GM18517 (cell line): ENCODE data around the gene DACH1.

Experiments used
- ATAC-seq: cut with Tn5 transposase; IDR thresholded peaks from one replicate; pipeline ENCODE4 v1.9.1; 2021; ENCODE audit warnings: mild to moderate bottlenecking, moderate library complexity; ENCODE audit not compliant: unreplicated experiment

The DACH1 gene

GRCh38 chr13:71714802-71715375 lies 152.1 kb downstream of the DACH1 start:
- no peak for ATAC-seq

- no peak for ATAC-seq
Observed at GRCh38 chr13:71712988-71713653, 153.9 kb downstream of the DACH1 start.

GRCh38 chr13:71704656-71705055 lies 162.3 kb downstream of the DACH1 start:
- ATAC-seq, result no peak

- ATAC-seq, result no peak
Observed at GRCh38 chr13:71703138-71703537, 163.9 kb downstream of the DACH1 start.

GRCh38 chr13:71702253-71702652 lies 164.8 kb downstream of the DACH1 start:
- ATAC-seq, result no peak

- ATAC-seq, result no peak
Observed at GRCh38 chr13:71701741-71702140, 165.3 kb downstream of the DACH1 start.

- no peak for ATAC-seq
Observed at GRCh38 chr13:71699342-71699741, 167.7 kb downstream of the DACH1 start.

GRCh38 chr13:71695662-71696061 lies 171.3 kb downstream of the DACH1 start:
- ATAC-seq, result no peak

- ATAC-seq, result no peak
Observed at GRCh38 chr13:71685072-71685471, 181.9 kb downstream of the DACH1 start.

GRCh38 chr13:71681901-71682613 lies 184.9 kb downstream of the DACH1 start:
- ATAC-seq, result no peak

GRCh38 chr13:71677124-71677523 lies 189.9 kb downstream of the DACH1 start:
- ATAC-seq, result no peak

GRCh38 chr13:71672512-71672911 lies 194.5 kb downstream of the DACH1 start:
- ATAC-seq, result no peak

- no peak for ATAC-seq
Observed at GRCh38 chr13:71663431-71663830, 203.6 kb downstream of the DACH1 start.

GRCh38 chr13:71661921-71662320 lies 205.1 kb downstream of the DACH1 start:
- no peak for ATAC-seq

GRCh38 chr13:71659404-71659803 lies 207.6 kb downstream of the DACH1 start:
- ATAC-seq, result no peak

- ATAC-seq, result no peak
Observed at GRCh38 chr13:71645467-71645866, 221.5 kb downstream of the DACH1 start.

- ATAC-seq, result no peak
Observed at GRCh38 chr13:71644579-71644978, 222.4 kb downstream of the DACH1 start.

- ATAC-seq, result no peak
Observed at GRCh38 chr13:71643448-71643860, 223.6 kb downstream of the DACH1 start.

GRCh38 chr13:71638751-71639150 lies 228.3 kb downstream of the DACH1 start:
- ATAC-seq, result no peak

- no peak for ATAC-seq
Observed at GRCh38 chr13:71634602-71635443, 232.2 kb downstream of the DACH1 start.

GRCh38 chr13:71634182-71634581 lies 232.8 kb downstream of the DACH1 start:
- ATAC-seq, result no peak
